ENCODE results near the gene NDUFB10.
"Not testable (repeated sequence)": the region's sequence is repeated elsewhere in the genome, so short reads cannot be mapped to it uniquely, and the experiment has no call there.

Gene NDUFB10

GRCh38 chr16:1938910-1939309 is 20.4 kb upstream of the NDUFB10 start:
- H3K4me1 ChIP-seq (ENCODE audit: control insufficient read depth in 5 of 5, insufficient read depth in 5 of 5, low read length in 5 of 5), result peaks cover 11 to 37% (median 28%) of the 10 kb centered on the region in 5 donors
- no peaks in the 10 kb centered on the region for H3K9me3 ChIP-seq (ENCODE audit: control insufficient read depth in 5 of 5, low read length in 5 of 5)
- H3K9ac ChIP-seq (ENCODE audit: low read length in 5 of 5), result no peak overlapping the region
- no peak overlapping the region for H3K4me3 ChIP-seq (ENCODE audit: low read depth in 1 of 5, low read length in 5 of 5)
- H3K27ac ChIP-seq (ENCODE audit: low read depth, low read length), result no peak overlapping the region
- H3K27me3 ChIP-seq (ENCODE audit: control insufficient read depth in 5 of 5, insufficient read depth in 4 of 5, low read length in 5 of 5), result no peaks in the 10 kb centered on the region
- H3K36me3 ChIP-seq (ENCODE audit: control insufficient read depth in 5 of 5, insufficient read depth in 5 of 5, low read length in 5 of 5), result peaks cover 0 to 43% (median 30%) of the 10 kb centered on the region in 5 donors

- not testable (repeated sequence) for H3K9ac ChIP-seq (ENCODE audit: low read length in 5 of 5)
Observed at GRCh38 chr16:1939833-1940232, 19.5 kb upstream of the NDUFB10 start.

GRCh38 chr16:1940273-1941161 is 18.8 kb upstream of the NDUFB10 start:
- peaks cover 11 to 40% (median 28%) of the 10 kb centered on the region in 5 donors for H3K4me1 ChIP-seq (ENCODE audit: control insufficient read depth in 5 of 5, insufficient read depth in 5 of 5, low read length in 5 of 5)
- H3K4me3 ChIP-seq (ENCODE audit: low read depth in 1 of 5, low read length in 5 of 5), result peak overlapping the region in 2 of 5 donors; percentile 10 to 11
- peak overlapping the region in 1 of 5 donors; percentile 78 for H3K9ac ChIP-seq (ENCODE audit: low read length in 5 of 5)
- H3K27ac ChIP-seq (ENCODE audit: low read depth, low read length), result peak overlapping the region; percentile 69
- peaks cover 0 to 43% (median 30%) of the 10 kb centered on the region in 5 donors for H3K36me3 ChIP-seq (ENCODE audit: control insufficient read depth in 5 of 5, insufficient read depth in 5 of 5, low read length in 5 of 5)
- H3K9me3 ChIP-seq (ENCODE audit: control insufficient read depth in 5 of 5, low read length in 5 of 5), result no peaks in the 10 kb centered on the region
- H3K27me3 ChIP-seq (ENCODE audit: control insufficient read depth in 5 of 5, insufficient read depth in 4 of 5, low read length in 5 of 5), result no peaks in the 10 kb centered on the region

More at GRCh38 chr16:1939833-1940232, 19.5 kb upstream of the NDUFB10 start:
- peaks cover 0 to 43% (median 30%) of the 10 kb centered on the region in 5 donors for H3K36me3 ChIP-seq (ENCODE audit: control insufficient read depth in 5 of 5, insufficient read depth in 5 of 5, low read length in 5 of 5)
- not testable (repeated sequence) for H3K27ac ChIP-seq (ENCODE audit: low read depth, low read length); H3K4me3 ChIP-seq (ENCODE audit: low read depth in 1 of 5, low read length in 5 of 5); H3K9me3 ChIP-seq (ENCODE audit: control insufficient read depth in 5 of 5, low read length in 5 of 5); H3K27me3 ChIP-seq (ENCODE audit: control insufficient read depth in 5 of 5, insufficient read depth in 4 of 5, low read length in 5 of 5)
- peaks cover 11 to 40% (median 28%) of the 10 kb centered on the region in 5 donors for H3K4me1 ChIP-seq (ENCODE audit: control insufficient read depth in 5 of 5, insufficient read depth in 5 of 5, low read length in 5 of 5)

DNA sequence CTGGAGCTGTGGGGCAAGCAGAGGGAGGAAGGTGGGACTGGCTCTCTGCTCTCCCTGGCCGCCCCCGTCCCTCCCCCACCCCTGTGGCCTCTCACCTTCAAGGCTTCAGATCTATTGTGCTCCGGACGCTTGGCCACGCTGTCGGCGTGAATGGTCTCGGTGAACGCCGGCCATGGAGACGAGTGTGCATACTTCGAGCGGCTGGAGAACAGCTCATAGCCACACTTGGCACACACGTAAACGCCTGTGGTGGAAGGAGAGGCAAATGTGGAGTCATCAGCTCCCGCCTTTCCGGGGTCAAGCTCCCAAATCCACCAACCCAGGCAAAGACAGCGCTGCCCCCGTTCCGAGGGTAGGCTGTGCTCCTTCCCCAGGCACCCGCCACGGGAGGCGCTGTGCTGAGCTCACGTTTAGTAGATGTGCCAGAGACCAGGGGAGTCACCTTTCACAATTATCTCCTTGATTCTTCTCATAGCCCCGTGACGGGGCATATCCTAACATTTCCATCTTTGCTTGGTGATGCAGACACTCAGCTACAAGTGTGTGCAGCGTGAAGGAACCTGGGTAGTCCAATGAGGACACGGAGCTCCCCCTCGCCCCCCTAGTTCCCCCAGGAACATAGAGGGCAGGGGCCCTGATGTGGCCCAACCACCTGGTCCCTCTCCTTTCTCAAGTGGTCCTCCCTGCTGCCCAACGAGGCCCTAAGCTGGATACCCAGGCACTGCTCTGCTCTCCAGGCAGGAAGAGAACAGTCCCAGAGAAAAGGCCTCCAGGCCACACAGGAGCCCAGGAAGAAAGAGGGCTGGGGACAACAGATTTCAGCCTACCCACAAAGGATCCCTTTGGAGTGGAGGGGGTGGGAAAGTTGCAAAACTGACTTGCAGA is 17.9 kb upstream of the NDUFB10 start:
- Histone ChIP-seq H3K4me1 (ENCODE audit: control insufficient read depth in 5 of 5, insufficient read depth in 5 of 5, low read length in 5 of 5) (peaks cover 11 to 40% (median 28%) of the 10 kb centered on the region in 5 donors), H3K4me3 (ENCODE audit: low read depth in 1 of 5, low read length in 5 of 5) (peak overlapping the region in 4 of 5 donors; percentile 40 to 83 (median 75)), H3K36me3 (ENCODE audit: control insufficient read depth in 5 of 5, insufficient read depth in 5 of 5, low read length in 5 of 5) (peaks cover 0 to 43% (median 30%) of the 10 kb centered on the region in 5 donors), H3K9ac (ENCODE audit: low read length in 5 of 5) (peak overlapping the region in 3 of 5 donors; percentile 60 to 78 (median 78)), H3K27me3 (ENCODE audit: control insufficient read depth in 5 of 5, insufficient read depth in 4 of 5, low read length in 5 of 5) (no peaks in the 10 kb centered on the region), H3K27ac (ENCODE audit: low read depth, low read length) (peak overlapping the region; percentile 69), H3K9me3 (ENCODE audit: control insufficient read depth in 5 of 5, low read length in 5 of 5) (no peaks in the 10 kb centered on the region)

DNA sequence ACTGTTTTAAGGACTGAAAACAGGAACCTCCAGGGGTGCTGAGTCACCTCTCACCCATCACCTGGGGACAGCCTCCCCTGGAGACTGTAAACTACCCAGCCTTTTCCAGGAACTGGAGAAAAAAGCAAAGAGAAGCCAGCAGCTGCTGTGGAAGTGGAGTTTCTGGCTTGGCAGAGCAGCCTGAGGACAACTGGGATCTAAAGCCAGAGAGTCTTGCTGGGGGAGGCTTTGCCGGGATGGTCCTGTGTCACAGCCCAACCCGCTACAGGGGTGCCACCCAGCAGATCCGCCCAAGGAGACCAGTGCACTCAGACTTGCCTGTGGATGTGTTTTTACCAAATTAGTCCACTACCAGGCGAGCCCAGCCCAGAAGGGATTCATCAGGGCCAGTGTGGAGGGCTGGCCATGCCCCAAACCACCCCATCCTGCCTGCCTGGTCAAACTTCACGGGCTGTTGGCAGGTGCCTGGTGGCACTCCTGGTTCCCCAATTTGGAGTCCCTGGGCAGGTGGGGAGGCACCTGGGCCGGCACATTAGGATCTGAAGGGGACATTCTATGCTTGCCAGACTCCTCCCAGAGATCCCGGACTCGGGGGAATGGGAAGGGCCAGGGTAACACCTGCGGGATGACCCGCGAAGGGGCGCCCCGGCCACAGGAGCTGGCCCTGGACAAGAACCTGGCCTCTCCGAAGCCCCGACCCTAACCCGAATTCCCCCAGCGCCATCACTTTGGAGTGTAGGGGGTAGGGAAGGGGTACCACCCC is 17.1 kb upstream of the NDUFB10 start:
- Histone ChIP-seq H3K27me3 (ENCODE audit: control insufficient read depth in 5 of 5, insufficient read depth in 4 of 5, low read length in 5 of 5) (no peaks in the 10 kb centered on the region), H3K27ac (ENCODE audit: low read depth, low read length) (peak overlapping the region; percentile 69), H3K4me3 (ENCODE audit: low read depth in 1 of 5, low read length in 5 of 5) (peak overlapping the region; percentile 48 to 83 (median 78)), H3K36me3 (ENCODE audit: control insufficient read depth in 5 of 5, insufficient read depth in 5 of 5, low read length in 5 of 5) (peaks cover 0 to 36% (median 26%) of the 10 kb centered on the region in 5 donors), H3K9ac (ENCODE audit: low read length in 5 of 5) (peak overlapping the region in 4 of 5 donors; percentile 61 to 84 (median 78)), H3K4me1 (ENCODE audit: control insufficient read depth in 5 of 5, insufficient read depth in 5 of 5, low read length in 5 of 5) (peaks cover 11 to 40% (median 28%) of the 10 kb centered on the region in 5 donors), H3K9me3 (ENCODE audit: control insufficient read depth in 5 of 5, low read length in 5 of 5) (no peaks in the 10 kb centered on the region)

- peak within 1 kb of the TSS in 4 of 5 donors; percentile 61 to 84 (median 78) for H3K9ac ChIP-seq (ENCODE audit: low read length in 5 of 5)
- peaks cover 11 to 40% (median 28%) of the 10 kb centered on the region in 5 donors for H3K4me1 ChIP-seq (ENCODE audit: control insufficient read depth in 5 of 5, insufficient read depth in 5 of 5, low read length in 5 of 5)
- H3K9me3 ChIP-seq (ENCODE audit: control insufficient read depth in 5 of 5, low read length in 5 of 5), result no peaks in the 10 kb centered on the region
- peak within 1 kb of the TSS; percentile 57 to 83 (median 78) for H3K4me3 ChIP-seq (ENCODE audit: low read depth in 1 of 5, low read length in 5 of 5)
- H3K36me3 ChIP-seq (ENCODE audit: control insufficient read depth in 5 of 5, insufficient read depth in 5 of 5, low read length in 5 of 5), result peaks cover 0 to 28% (median 20%) of the 10 kb centered on the region in 5 donors
- no peaks in the 10 kb centered on the region for H3K27me3 ChIP-seq (ENCODE audit: control insufficient read depth in 5 of 5, insufficient read depth in 4 of 5, low read length in 5 of 5)
- peak within 1 kb of the TSS; percentile 69 for H3K27ac ChIP-seq (ENCODE audit: low read depth, low read length)
Observed at GRCh38 chr16:1942810-1943726, 16.3 kb upstream of the NDUFB10 start, which contains the start of gene MSRB1. Gene MSRB1 (minus strand): TSS chr16:1943199. CDS start chr16:1943156, 43 bp downstream.

GRCh38 chr16:1944612-1945199 is 14.6 kb upstream of the NDUFB10 start:
- Histone ChIP-seq H3K27me3 (ENCODE audit: control insufficient read depth in 5 of 5, insufficient read depth in 4 of 5, low read length in 5 of 5) (no peaks in the 10 kb centered on the region), H3K36me3 (ENCODE audit: control insufficient read depth in 5 of 5, insufficient read depth in 5 of 5, low read length in 5 of 5) (peaks cover 0 to 12% (median 7%) of the 10 kb centered on the region in 5 donors), H3K9me3 (ENCODE audit: control insufficient read depth in 5 of 5, low read length in 5 of 5) (no peaks in the 10 kb centered on the region), H3K27ac (ENCODE audit: low read depth, low read length) (no peak overlapping the region), H3K4me1 (ENCODE audit: control insufficient read depth in 5 of 5, insufficient read depth in 5 of 5, low read length in 5 of 5) (peaks cover 11 to 40% (median 28%) of the 10 kb centered on the region in 5 donors), H3K4me3 (ENCODE audit: low read depth in 1 of 5, low read length in 5 of 5) (no peak overlapping the region), H3K9ac (ENCODE audit: low read length in 5 of 5) (no peak overlapping the region)

GRCh38 chr16:1945559-1946391 is 13.6 kb upstream of the NDUFB10 start:
- peaks cover 0 to 3% (median 0%) of the 10 kb centered on the region in 5 donors for H3K36me3 ChIP-seq (ENCODE audit: control insufficient read depth in 5 of 5, insufficient read depth in 5 of 5, low read length in 5 of 5)
- no peak overlapping the region for H3K9ac ChIP-seq (ENCODE audit: low read length in 5 of 5)
- no peaks in the 10 kb centered on the region for H3K9me3 ChIP-seq (ENCODE audit: control insufficient read depth in 5 of 5, low read length in 5 of 5)
- H3K4me1 ChIP-seq (ENCODE audit: control insufficient read depth in 5 of 5, insufficient read depth in 5 of 5, low read length in 5 of 5), result peaks cover 9 to 33% (median 21%) of the 10 kb centered on the region in 5 donors
- H3K4me3 ChIP-seq (ENCODE audit: low read depth in 1 of 5, low read length in 5 of 5), result no peak overlapping the region
- no peaks in the 10 kb centered on the region for H3K27me3 ChIP-seq (ENCODE audit: control insufficient read depth in 5 of 5, insufficient read depth in 4 of 5, low read length in 5 of 5)
- no peak overlapping the region for H3K27ac ChIP-seq (ENCODE audit: low read depth, low read length)
